ENCODE data around the gene TNIK. TPM values are rescaled to one million over a fixed set of nuclear protein-coding genes. Genes with fewer than 3 reads are reported as not detected.

Gene TNIK
- polyA plus RNA-seq, 1 donor from 2014 or later, result 19.3 TPM

DNA sequence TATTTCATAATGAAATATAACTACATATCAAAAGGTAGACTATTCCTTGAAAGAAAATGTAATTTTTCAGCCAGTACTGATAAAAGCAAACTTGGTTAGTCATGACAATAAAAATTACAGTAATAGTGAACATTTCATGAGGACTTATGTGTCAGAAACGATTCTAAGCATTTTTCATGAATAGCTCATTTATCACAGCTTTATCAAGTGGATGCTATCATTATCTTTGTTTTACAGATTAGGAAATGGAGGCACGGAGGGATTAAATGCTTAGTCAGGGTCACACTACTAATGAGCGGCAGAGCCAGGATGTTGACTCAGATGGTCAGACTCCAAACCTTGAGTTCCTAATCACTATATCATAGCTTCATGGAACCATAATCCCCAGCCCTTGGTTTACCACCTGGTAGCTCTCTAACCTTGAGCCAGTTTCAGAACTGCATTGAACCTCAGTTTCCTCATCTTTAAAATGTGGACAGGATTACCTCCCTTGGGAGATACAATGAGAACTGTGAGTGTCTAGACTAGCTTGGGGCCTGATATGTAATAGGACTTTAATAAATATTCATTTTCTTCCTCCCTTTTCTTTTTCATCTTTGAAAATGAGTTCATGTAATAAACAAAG is 85.4 kb downstream of the TNIK start:
- H3K27me3 ChIP-seq (ENCODE audit: insufficient read depth, low read depth, low read length), result no peaks in the 10 kb centered on the region
- H3K9me2 ChIP-seq (ENCODE audit: insufficient read depth, low read length), result no peaks in the 10 kb centered on the region
- no peaks in the 10 kb centered on the region for H3F3A ChIP-seq (ENCODE audit: insufficient read depth, low read length, poor library complexity, severe bottlenecking)
- H3K9me3 ChIP-seq (ENCODE audit: low read length), result no peaks in the 10 kb centered on the region
- TF ChIP-seq EZH2 (IDR thresholded peaks at IDR 0.05; ENCODE audit: borderline replicate concordance, insufficient read depth, low read length, poor library complexity, severe bottlenecking) (no peak), EP300 (conservative IDR thresholded peaks at IDR 0.05; ENCODE audit: poor library complexity, severe bottlenecking) (no peak), RAD21 (conservative IDR thresholded peaks at IDR 0.05) (no peak), TAF1 (IDR thresholded peaks at IDR 0.05; ENCODE audit: low read depth) (no peak), SMC3 (conservative IDR thresholded peaks at IDR 0.05; ENCODE audit: poor library complexity) (no peak), MXI1 (conservative IDR thresholded peaks at IDR 0.05; ENCODE audit: poor library complexity, severe bottlenecking) (no peak), CTCF (IDR thresholded peaks at IDR 0.05; ENCODE audit: poor library complexity, severe bottlenecking) (no peak)
- TF ChIP-seq, protein P1, sequence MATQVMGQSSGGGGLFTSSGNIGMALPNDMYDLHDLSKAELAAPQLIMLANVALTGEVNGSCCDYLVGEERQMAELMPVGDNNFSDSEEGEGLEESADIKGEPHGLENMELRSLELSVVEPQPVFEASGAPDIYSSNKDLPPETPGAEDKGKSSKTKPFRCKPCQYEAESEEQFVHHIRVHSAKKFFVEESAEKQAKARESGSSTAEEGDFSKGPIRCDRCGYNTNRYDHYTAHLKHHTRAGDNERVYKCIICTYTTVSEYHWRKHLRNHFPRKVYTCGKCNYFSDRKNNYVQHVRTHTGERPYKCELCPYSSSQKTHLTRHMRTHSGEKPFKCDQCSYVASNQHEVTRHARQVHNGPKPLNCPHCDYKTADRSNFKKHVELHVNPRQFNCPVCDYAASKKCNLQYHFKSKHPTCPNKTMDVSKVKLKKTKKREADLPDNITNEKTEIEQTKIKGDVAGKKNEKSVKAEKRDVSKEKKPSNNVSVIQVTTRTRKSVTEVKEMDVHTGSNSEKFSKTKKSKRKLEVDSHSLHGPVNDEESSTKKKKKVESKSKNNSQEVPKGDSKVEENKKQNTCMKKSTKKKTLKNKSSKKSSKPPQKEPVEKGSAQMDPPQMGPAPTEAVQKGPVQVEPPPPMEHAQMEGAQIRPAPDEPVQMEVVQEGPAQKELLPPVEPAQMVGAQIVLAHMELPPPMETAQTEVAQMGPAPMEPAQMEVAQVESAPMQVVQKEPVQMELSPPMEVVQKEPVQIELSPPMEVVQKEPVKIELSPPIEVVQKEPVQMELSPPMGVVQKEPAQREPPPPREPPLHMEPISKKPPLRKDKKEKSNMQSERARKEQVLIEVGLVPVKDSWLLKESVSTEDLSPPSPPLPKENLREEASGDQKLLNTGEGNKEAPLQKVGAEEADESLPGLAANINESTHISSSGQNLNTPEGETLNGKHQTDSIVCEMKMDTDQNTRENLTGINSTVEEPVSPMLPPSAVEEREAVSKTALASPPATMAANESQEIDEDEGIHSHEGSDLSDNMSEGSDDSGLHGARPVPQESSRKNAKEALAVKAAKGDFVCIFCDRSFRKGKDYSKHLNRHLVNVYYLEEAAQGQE (IDR thresholded peaks at IDR 0.05; ENCODE audit: borderline replicate concordance), result no peak
- H3K79me2 ChIP-seq (replicated peaks; ENCODE audit: insufficient read depth, low read length), result no peaks in the 10 kb centered on the region
- no peak overlapping the region for H3K9ac ChIP-seq (ENCODE audit: low read length)
- no peak overlapping the region for H2AFZ ChIP-seq (ENCODE audit: low read depth, low read length)
- H3K36me3 ChIP-seq (ENCODE audit: insufficient read depth, low read length), result no peaks in the 10 kb centered on the region
- H3K4me3 ChIP-seq (ENCODE audit: low read length), result no peak overlapping the region
- H3K27ac ChIP-seq (ENCODE audit: low read length), result peak overlapping the region; percentile 36
- H4K20me1 ChIP-seq (ENCODE audit: insufficient read depth), result no peaks in the 10 kb centered on the region
- H3K4me2 ChIP-seq (ENCODE audit: low read length), result peak overlapping the region; percentile 39

DNA sequence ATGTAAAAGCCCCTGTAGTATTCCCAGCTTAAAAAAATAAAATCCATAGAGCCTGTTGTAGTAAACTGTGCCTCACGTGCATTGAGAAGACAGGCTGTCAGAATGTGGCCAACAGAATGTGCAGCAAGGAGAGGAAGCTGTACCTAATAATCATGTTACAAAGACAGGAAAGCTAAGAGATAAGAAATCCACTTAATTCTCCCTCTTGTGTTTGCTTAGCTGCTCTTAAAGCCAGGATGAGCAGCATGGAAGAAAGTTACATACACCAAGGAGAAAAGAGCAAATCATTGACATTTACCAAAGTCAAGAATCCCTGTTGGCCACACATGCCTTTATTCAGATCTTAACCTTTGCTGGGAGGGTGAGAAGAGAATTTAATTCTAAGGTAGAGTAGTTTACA is 85.9 kb downstream of the TNIK start:
- no peaks in the 10 kb centered on the region for H3K9me2 ChIP-seq (ENCODE audit: insufficient read depth, low read length)
- H2AFZ ChIP-seq (ENCODE audit: low read depth, low read length), result no peak overlapping the region
- no peaks in the 10 kb centered on the region for H4K20me1 ChIP-seq (ENCODE audit: insufficient read depth)
- peak overlapping the region; percentile 36 for H3K27ac ChIP-seq (ENCODE audit: low read length)
- peak overlapping the region; percentile 1 for H3K9ac ChIP-seq (ENCODE audit: low read length)
- no peaks in the 10 kb centered on the region for H3K27me3 ChIP-seq (ENCODE audit: insufficient read depth, low read depth, low read length)
- no peaks in the 10 kb centered on the region for H3K9me3 ChIP-seq (ENCODE audit: low read length)
- no peaks in the 10 kb centered on the region for H3K79me2 ChIP-seq (replicated peaks; ENCODE audit: insufficient read depth, low read length)
- H3K36me3 ChIP-seq (ENCODE audit: insufficient read depth, low read length), result no peaks in the 10 kb centered on the region
- H3K4me2 ChIP-seq (ENCODE audit: low read length), result peak overlapping the region; percentile 39
- no peaks in the 10 kb centered on the region for H3F3A ChIP-seq (ENCODE audit: insufficient read depth, low read length, poor library complexity, severe bottlenecking)
- TF ChIP-seq POLR2AphosphoS5 (IDR thresholded peaks at IDR 0.05) (peak; percentile 10), SMC3 (conservative IDR thresholded peaks at IDR 0.05; ENCODE audit: poor library complexity) (no peak)
- TF ChIP-seq, protein P1 (IDR thresholded peaks at IDR 0.05; ENCODE audit: borderline replicate concordance), result no peak
- H3K4me3 ChIP-seq (ENCODE audit: low read length), result peak overlapping the region; percentile 8
